ENCODE data around the gene SCN5A. TPM values are rescaled to one million over a fixed set of nuclear protein-coding genes. Genes with fewer than 3 reads are reported as not detected.

SCN5A gene
- total and polyA plus RNA-seq, 2 of the 13 experiments (the other 11 are each of a cell fraction or from before 2014, with no cell fraction given), result 0.22 TPM; not detected in 1

GRCh38 chr3:38614091-38614490 is 35.4 kb downstream of the SCN5A start (continued):
- TF ChIP-seq ZBTB40 (IDR thresholded peaks at IDR 0.05), result no peak
- no peak for TF ChIP-seq ZBTB40 (CRISPR knock-in tag; IDR thresholded peaks at IDR 0.05)
- TF ChIP-seq ZSCAN5A (CRISPR knock-in tag; IDR thresholded peaks at IDR 0.05; ENCODE audit: borderline replicate concordance), result no peak
- TF ChIP-seq ZNF562 (CRISPR knock-in tag; IDR thresholded peaks at IDR 0.05; ENCODE audit: borderline replicate concordance), result no peak
- TF ChIP-seq SOX6 (IDR thresholded peaks at IDR 0.05), result no peak
- no peak for TF ChIP-seq SOX6 (CRISPR knock-in tag; IDR thresholded peaks at IDR 0.05)
- no peak for TF ChIP-seq MAZ (IDR thresholded peaks at IDR 0.05; ENCODE audit: borderline replicate concordance, low read depth, low read length)
- TF ChIP-seq MAZ (CRISPR knock-in tag; IDR thresholded peaks at IDR 0.05; ENCODE audit: low read depth), result no peak
- no peak for TF ChIP-seq FUBP1 (CRISPR knock-in tag; IDR thresholded peaks at IDR 0.05; ENCODE audit: borderline replicate concordance)
- TF ChIP-seq NR2F6 (IDR thresholded peaks at IDR 0.05), result no peak
- TF ChIP-seq NR2F6 (CRISPR knock-in tag; IDR thresholded peaks at IDR 0.05), result no peak
- no peak for TF ChIP-seq ZNF747 (CRISPR knock-in tag; IDR thresholded peaks at IDR 0.05; ENCODE audit: borderline replicate concordance)
- no peak for TF ChIP-seq ZNF816 (CRISPR knock-in tag; IDR thresholded peaks at IDR 0.05; ENCODE audit: borderline replicate concordance)
